Loucy (cell line): ENCODE results near the gene CD38.

ENCODE experiments used
- H2AFZ ChIP-seq: fragments of 200-600 bp; sonication (generic); 2 replicates; pipeline ENCODE4 v1.6.0; 2016; ENCODE audit warnings: antibody characterized with exemption, mild to moderate bottlenecking, low read length, moderate library complexity
- H3F3A ChIP-seq: fragments of 200-600 bp; 2 replicates; pipeline ENCODE4 v1.6.0; 2016; ENCODE audit warnings: antibody characterized with exemption, low read depth, mild to moderate bottlenecking
- H3K27me3 ChIP-seq: fragments of 200-600 bp; sonication (generic); 2 replicates; pipeline ENCODE4 v1.6.1; 2014; ENCODE audit warnings: low read length, mild to moderate bottlenecking; ENCODE audit not compliant: insufficient read depth, poor library complexity, severe bottlenecking
- H3K36me3 ChIP-seq: fragments of 200-600 bp; sonication (generic); 2 replicates; pipeline ENCODE4 v1.6.1; 2016; ENCODE audit warnings: low read length; ENCODE audit not compliant: insufficient read depth
- H3K4me1 ChIP-seq: fragments of 200-600 bp; sonication (generic); 2 replicates; pipeline ENCODE4 v1.5.1; 2014; ENCODE audit warnings: low read length, mild to moderate bottlenecking; ENCODE audit not compliant: insufficient read depth, poor library complexity, severe bottlenecking
- H3K4me2 ChIP-seq: fragments of 200-600 bp; sonication (generic); 2 replicates; pipeline ENCODE4 v1.6.0; 2014; ENCODE audit warnings: antibody characterized with exemption, low read length, low read depth, mild to moderate bottlenecking; ENCODE audit not compliant: poor library complexity, severe bottlenecking
- H3K4me3 ChIP-seq: fragments of 200-600 bp; sonication (generic); 2 replicates; pipeline ENCODE4 v1.5.1; 2014; ENCODE audit warnings: low read length, mild to moderate bottlenecking, mixed read lengths; ENCODE audit not compliant: poor library complexity, severe bottlenecking
- H3K79me2 ChIP-seq: fragments of 200-600 bp; sonication (generic); 2 replicates; pipeline ENCODE4 v1.6.1; 2014; ENCODE audit warnings: low read length; ENCODE audit not compliant: insufficient read depth
- H3K9ac ChIP-seq: fragments of 200-600 bp; sonication (generic); 2 replicates; pipeline ENCODE4 v1.6.0; 2014; ENCODE audit warnings: mild to moderate bottlenecking, low read depth, low read length, moderate library complexity; ENCODE audit not compliant: poor library complexity, severe bottlenecking
- H3K9me2 ChIP-seq: fragments of 200-600 bp; sonication (generic); replicated peaks from 2 replicates; pipeline ENCODE4 v1.6.1; 2016; ENCODE audit warnings: low read depth, low read length, mixed read lengths
- H3K9me3 ChIP-seq: fragments of 200-600 bp; sonication (generic); 2 replicates; pipeline ENCODE4 v1.6.1; 2014; ENCODE audit warnings: mild to moderate bottlenecking, antibody characterized with exemption, low read length, low read depth; ENCODE audit not compliant: insufficient read depth
- H4K20me1 ChIP-seq: fragments of 200-600 bp; sonication (generic); 2 replicates; pipeline ENCODE4 v1.6.0; 2014; ENCODE audit warnings: antibody characterized with exemption, low read length, mild to moderate bottlenecking; ENCODE audit not compliant: insufficient read depth, poor library complexity, severe bottlenecking
- EZH2phosphoT487 ChIP-seq: fragments of 200-600 bp; IDR thresholded peaks from 2 replicates; pipeline ENCODE4 v1.6.1; 2018; ENCODE audit warnings: antibody characterized with exemption, mild to moderate bottlenecking, moderate library complexity, borderline replicate concordance
- TF ChIP-seq, protein P1 (sequence below): fragments of 200-600 bp; sonication (generic); conservative IDR thresholded peaks from 2 replicates; pipeline ENCODE4 v1.5.1; 2014; ENCODE audit warnings: mild to moderate bottlenecking, antibody characterized with exemption, low read length

CD38 gene

GRCh38 chr4:15742637-15743036, 35.5 kb upstream of the CD38 start:
- Histone ChIP-seq H3K4me2 (no peak overlapping the region), H3K9me2 (no peaks in the 10 kb centered on the region), H3K36me3 (no peaks in the 10 kb centered on the region), H4K20me1 (no peaks in the 10 kb centered on the region), H3K27me3 (no peaks in the 10 kb centered on the region), H3K9ac (no peak overlapping the region), H3K4me3 (no peak overlapping the region), H3K79me2 (no peaks in the 10 kb centered on the region), H2AFZ (no peak overlapping the region), H3K4me1 (peaks cover 35% of the 10 kb centered on the region), H3F3A (no peaks in the 10 kb centered on the region; the same call in 1 of the 2 replicates), H3K9me3 (peaks cover 5% of the 10 kb centered on the region; the same call in 1 of the 2 replicates)
- TF ChIP-seq, protein P1, sequence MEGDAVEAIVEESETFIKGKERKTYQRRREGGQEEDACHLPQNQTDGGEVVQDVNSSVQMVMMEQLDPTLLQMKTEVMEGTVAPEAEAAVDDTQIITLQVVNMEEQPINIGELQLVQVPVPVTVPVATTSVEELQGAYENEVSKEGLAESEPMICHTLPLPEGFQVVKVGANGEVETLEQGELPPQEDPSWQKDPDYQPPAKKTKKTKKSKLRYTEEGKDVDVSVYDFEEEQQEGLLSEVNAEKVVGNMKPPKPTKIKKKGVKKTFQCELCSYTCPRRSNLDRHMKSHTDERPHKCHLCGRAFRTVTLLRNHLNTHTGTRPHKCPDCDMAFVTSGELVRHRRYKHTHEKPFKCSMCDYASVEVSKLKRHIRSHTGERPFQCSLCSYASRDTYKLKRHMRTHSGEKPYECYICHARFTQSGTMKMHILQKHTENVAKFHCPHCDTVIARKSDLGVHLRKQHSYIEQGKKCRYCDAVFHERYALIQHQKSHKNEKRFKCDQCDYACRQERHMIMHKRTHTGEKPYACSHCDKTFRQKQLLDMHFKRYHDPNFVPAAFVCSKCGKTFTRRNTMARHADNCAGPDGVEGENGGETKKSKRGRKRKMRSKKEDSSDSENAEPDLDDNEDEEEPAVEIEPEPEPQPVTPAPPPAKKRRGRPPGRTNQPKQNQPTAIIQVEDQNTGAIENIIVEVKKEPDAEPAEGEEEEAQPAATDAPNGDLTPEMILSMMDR: no peak
- no peak for TF ChIP-seq EZH2phosphoT487

DNA sequence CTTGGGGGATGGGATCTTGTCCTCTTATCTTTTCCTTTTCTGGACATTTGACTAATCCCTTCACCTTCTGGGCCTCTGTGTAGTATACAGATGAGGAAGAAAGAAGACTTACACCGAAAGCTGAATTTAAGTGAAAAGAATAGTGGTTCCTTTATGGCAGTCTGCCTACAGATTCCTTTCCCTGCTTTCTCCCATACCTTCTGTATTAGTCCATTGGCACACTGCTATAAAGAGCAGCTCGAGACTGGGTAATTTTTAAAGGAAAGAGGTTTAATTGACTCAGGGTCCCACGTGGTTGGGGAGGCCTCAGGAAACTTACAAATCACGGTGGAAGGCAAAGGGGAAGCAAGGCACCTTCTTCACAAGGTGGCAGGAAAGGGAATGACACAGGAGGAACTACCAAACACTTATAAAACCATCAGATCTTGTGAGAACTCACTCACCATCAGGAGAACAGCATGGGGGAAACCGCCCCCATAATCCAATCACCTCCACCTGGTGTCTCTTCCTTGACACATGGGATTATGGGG, 34.0 kb upstream of the CD38 start:
- H3K9ac ChIP-seq: no peak overlapping the region
- no peaks in the 10 kb centered on the region for H3K9me2 ChIP-seq
- no peaks in the 10 kb centered on the region; the same call in 1 of the 2 replicates for H3F3A ChIP-seq
- peaks cover 25% of the 10 kb centered on the region for H3K4me1 ChIP-seq
- peaks cover 5% of the 10 kb centered on the region; the same call in 1 of the 2 replicates for H3K9me3 ChIP-seq
- TF ChIP-seq, protein P1: no peak
- no peak for TF ChIP-seq EZH2phosphoT487
- no peak overlapping the region for H2AFZ ChIP-seq
- H3K79me2 ChIP-seq: no peaks in the 10 kb centered on the region
- H3K36me3 ChIP-seq: no peaks in the 10 kb centered on the region
- no peaks in the 10 kb centered on the region for H3K27me3 ChIP-seq
- H3K4me2 ChIP-seq: no peak overlapping the region
- H4K20me1 ChIP-seq: no peaks in the 10 kb centered on the region
- H3K4me3 ChIP-seq: no peak overlapping the region

- H3K79me2 ChIP-seq: no peaks in the 10 kb centered on the region
- peaks cover 16% of the 10 kb centered on the region for H3K4me1 ChIP-seq
- no peak overlapping the region for H3K9ac ChIP-seq
- H3K4me2 ChIP-seq: no peak overlapping the region
- no peaks in the 10 kb centered on the region for H4K20me1 ChIP-seq
- H3K9me2 ChIP-seq: no peaks in the 10 kb centered on the region
- no peaks in the 10 kb centered on the region; the same call in 1 of the 2 replicates for H3F3A ChIP-seq
- H3K36me3 ChIP-seq: no peaks in the 10 kb centered on the region
- no peak overlapping the region for H2AFZ ChIP-seq
- H3K27me3 ChIP-seq: no peaks in the 10 kb centered on the region
- H3K9me3 ChIP-seq: peaks cover 5% of the 10 kb centered on the region; the same call in 1 of the 2 replicates
- TF ChIP-seq EZH2phosphoT487: no peak
- TF ChIP-seq, protein P1: no peak
- no peak overlapping the region for H3K4me3 ChIP-seq
Measured at GRCh38 chr4:15746110-15746509, 32.0 kb upstream of the CD38 start.
